Testis (tissue), 2 donors: ENCODE measurements around the gene MACROD2.

ENCODE experiments used
- CTCF ChIP-seq, 3 experiments: fragments of 450-650 bp in 2 of 3; fragments of 200-600 bp in 1 of 3; sonication (generic) in 1 of 3; IDR thresholded peaks; one replicate each; pipeline ENCODE4 v1.5.1; 2016 to 2019; ENCODE audit warnings: antibody characterized with exemption in 3 of 3, mild to moderate bottlenecking in 2 of 3, moderate library complexity in 1 of 3
- POLR2A ChIP-seq: fragments of 450-650 bp; IDR thresholded peaks from one replicate; pipeline ENCODE4 v1.6.1; 2017; ENCODE audit warnings: antibody characterized with exemption, mild to moderate bottlenecking, moderate library complexity

GRCh38 chr20:14848806-14849205 lies 853.5 kb downstream of the MACROD2 start:
- TF ChIP-seq CTCF (IDR thresholded peaks at IDR 0.05) (no peak), POLR2A (no peak)
